HG02970 (cell line): Measurements from ENCODE around the gene TXNDC2.

Experiments
- ATAC-seq: cut with Tn5 transposase; IDR thresholded peaks from one replicate; pipeline ENCODE4 v1.9.1; 2021; ENCODE audit warnings: mild to moderate bottlenecking, moderate library complexity, moderate number of reproducible peaks; ENCODE audit not compliant: unreplicated experiment, low FRiP score

TXNDC2 gene

GRCh38 chr18:9858642-9859041 is 27.1 kb upstream of the TXNDC2 start:
- ATAC-seq, result no peak

GRCh38 chr18:9859232-9859631 is 26.5 kb upstream of the TXNDC2 start:
- no peak for ATAC-seq

- no peak for ATAC-seq
Measured at GRCh38 chr18:9860682-9861081, 25.1 kb upstream of the TXNDC2 start.

GRCh38 chr18:9861157-9861556 is 24.6 kb upstream of the TXNDC2 start:
- ATAC-seq, result no peak

- ATAC-seq, result no peak
Measured at GRCh38 chr18:9861933-9862332, 23.8 kb upstream of the TXNDC2 start.

- no peak for ATAC-seq
Measured at GRCh38 chr18:9862686-9863085, 23.1 kb upstream of the TXNDC2 start.

- ATAC-seq, result no peak
Measured at GRCh38 chr18:9863282-9863681, 22.5 kb upstream of the TXNDC2 start.

GRCh38 chr18:9865764-9866490 is 19.8 kb upstream of the TXNDC2 start:
- no peak for ATAC-seq

GRCh38 chr18:9866627-9867026 is 19.1 kb upstream of the TXNDC2 start:
- ATAC-seq, result no peak

GRCh38 chr18:9867071-9867594 is 18.6 kb upstream of the TXNDC2 start:
- no peak for ATAC-seq

- ATAC-seq, result no peak
Measured at GRCh38 chr18:9868857-9869714, 16.7 kb upstream of the TXNDC2 start.

GRCh38 chr18:9869715-9870430 is 15.9 kb upstream of the TXNDC2 start:
- ATAC-seq, result no peak

- ATAC-seq, result no peak
Measured at GRCh38 chr18:9870431-9871008, 15.3 kb upstream of the TXNDC2 start.

- ATAC-seq, result no peak
Measured at GRCh38 chr18:9871244-9871746, 14.5 kb upstream of the TXNDC2 start.

GRCh38 chr18:9872823-9873222 is 12.9 kb upstream of the TXNDC2 start:
- no peak for ATAC-seq

GRCh38 chr18:9874728-9875127 is 11.0 kb upstream of the TXNDC2 start:
- no peak for ATAC-seq

- no peak for ATAC-seq
Measured at GRCh38 chr18:9876212-9876866, 9.4 kb upstream of the TXNDC2 start.

- ATAC-seq, result no peak
Measured at GRCh38 chr18:9876867-9877654, 8.7 kb upstream of the TXNDC2 start.

- ATAC-seq, result no peak
Measured at GRCh38 chr18:9877655-9878014, 8.1 kb upstream of the TXNDC2 start.
